HCT116 (cell line): ENCODE data around the gene GAREM2.

Source experiments
- CBX3 ChIP-seq: IDR thresholded peaks from 2 replicates; pipeline ENCODE4 v1.6.1; 2012; ENCODE audit warnings: low read depth
- CTCF ChIP-seq, 3 experiments: fragments of 200-600 bp in 1 of 3; sonication (generic) in 1 of 3; IDR thresholded peaks in 2 of 3; conservative IDR thresholded peaks in 1 of 3; 2 replicates each; pipeline ENCODE4 v1.5.1; 2012 to 2017; ENCODE audit warnings: low read depth in 2 of 3, low read length in 2 of 3, antibody characterized with exemption in 1 of 3, borderline replicate concordance in 1 of 3, control low read depth in 1 of 3, mild to moderate bottlenecking in 1 of 3, mixed read lengths in 1 of 3, mixed run types in 1 of 3, moderate library complexity in 1 of 3; ENCODE audit not compliant: insufficient read depth in 1 of 3
- EZH2 ChIP-seq: fragments of 200-600 bp; sonication (generic); IDR thresholded peaks from 2 replicates; pipeline ENCODE4 v1.6.1; 2017; ENCODE audit warnings: antibody characterized with exemption, mixed run types
- MAX ChIP-seq: IDR thresholded peaks from 2 replicates; pipeline ENCODE4 v1.6.1; 2012
- POLR2A ChIP-seq: IDR thresholded peaks from 2 replicates; pipeline ENCODE4 v1.7.0; 2011; ENCODE audit warnings: borderline replicate concordance; ENCODE audit not compliant: insufficient read depth, insufficient read length; ENCODE audit errors: extremely low read depth
- POLR2AphosphoS5 ChIP-seq: IDR thresholded peaks from 2 replicates; pipeline ENCODE4 v1.6.1; 2011; ENCODE audit warnings: mild to moderate bottlenecking, low read depth, low read length, moderate library complexity
- REST ChIP-seq: IDR thresholded peaks from 2 replicates; pipeline ENCODE4 v1.6.1; 2012; ENCODE audit warnings: low read depth
- SRF ChIP-seq: IDR thresholded peaks from 2 replicates; pipeline ENCODE4 v1.6.1; 2012; ENCODE audit warnings: low read depth
- YY1 ChIP-seq: IDR thresholded peaks from 2 replicates; pipeline ENCODE4 v1.6.1; 2011; ENCODE audit warnings: low read length, low read depth, moderate library complexity, mild to moderate bottlenecking; ENCODE audit not compliant: insufficient replicate concordance; ENCODE audit errors: extremely low read depth

DNA sequence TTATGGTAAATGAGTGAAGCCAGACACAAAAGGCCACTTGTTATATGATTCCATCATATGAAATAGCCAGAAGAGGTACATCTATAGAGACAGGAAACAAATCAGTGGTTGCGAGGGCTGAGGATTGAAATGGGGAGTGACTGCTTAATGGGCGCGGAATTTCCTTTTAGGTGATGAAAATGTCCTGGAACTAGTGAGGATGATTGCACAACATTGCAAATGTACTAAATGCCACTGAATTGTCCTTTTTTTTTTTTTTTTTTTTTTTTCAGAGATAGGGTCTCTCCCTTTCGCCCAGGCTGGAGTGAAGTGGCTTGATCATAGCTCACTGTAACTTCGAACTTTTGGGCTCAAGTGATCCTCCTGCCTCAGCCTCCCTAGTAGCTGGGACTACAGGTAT is 15.3 kb upstream of the GAREM2 start:
- TF ChIP-seq CTCF (IDR thresholded peaks at IDR 0.05 in 2 of 3, conservative IDR thresholded peaks at IDR 0.05 in 1 of 3; ENCODE audit: borderline replicate concordance in 1 of 3, insufficient read depth in 1 of 3, low read depth in 2 of 3, low read length in 2 of 3) (no peak), MAX (no peak), REST (no peak), POLR2AphosphoS5 (no peak), SRF (no peak), CBX3 (no peak), POLR2A (no peak), EZH2 (no peak), YY1 (no peak)
